Stimulated activated CD8-positive, alpha-beta memory T cell treated with anti-CD3 and anti-CD28 coated beads, Interleukin-7, amount 100 ng/mL, for 4 hours (primary cell): Measurements from ENCODE around the gene SNUPN.
A peak's percentile ranks its signal among the peaks of the same experiment; 100 is the strongest.

ENCODE experiments used
- DNase-seq, 2 donors: peaks; one replicate each; pipeline ENCODE4 v3.0.0-alpha.2; 2020; ENCODE audit warnings: low read depth in 2 of 2

The SNUPN gene

DNA sequence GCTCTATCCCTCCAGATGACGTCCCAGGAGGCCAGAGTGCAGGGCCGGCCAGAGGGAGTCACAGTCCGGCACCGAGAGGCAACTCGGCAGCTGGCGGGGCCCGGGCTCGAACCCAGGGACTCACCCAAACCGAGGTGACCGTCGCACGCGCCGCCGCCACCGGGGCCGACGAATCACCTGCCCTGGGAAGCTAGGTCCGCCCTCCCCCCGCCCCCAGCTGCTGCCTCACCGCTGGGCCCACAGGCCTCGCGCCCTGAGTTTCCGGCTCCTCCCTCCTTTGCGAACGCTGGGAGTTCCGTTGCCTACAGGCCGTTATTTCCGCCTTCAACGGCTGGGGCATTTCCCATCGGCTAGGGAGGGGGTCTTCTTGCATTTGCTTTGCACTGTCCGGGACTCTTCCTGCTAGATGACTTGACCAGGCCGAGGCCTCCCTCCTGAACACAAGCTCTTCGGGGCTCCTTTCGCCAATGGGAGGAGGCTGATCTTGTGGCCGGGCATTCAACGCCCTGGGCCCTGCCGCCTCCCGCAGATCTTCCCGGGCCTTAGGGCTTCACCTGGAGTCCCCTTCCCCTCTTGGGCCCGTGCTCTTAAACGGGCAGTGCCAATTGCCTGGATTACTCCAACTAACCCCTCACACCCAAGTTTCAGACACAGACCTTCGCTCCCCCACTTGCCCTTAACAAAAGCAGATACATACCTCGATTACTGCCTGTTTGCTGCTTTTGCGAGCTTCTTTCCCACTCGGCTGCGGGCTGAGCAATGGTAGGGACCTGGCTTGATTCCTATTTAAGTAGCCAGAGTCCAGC lies at the start of gene SNUPN:
TSS of gene SNUPN (minus strand) at position 184 of the 806 bp plus-strand sequence. CDS start 4,674 bp downstream, outside the sequence.
- peak; percentile 86 to 91 for DNase-seq

DNA sequence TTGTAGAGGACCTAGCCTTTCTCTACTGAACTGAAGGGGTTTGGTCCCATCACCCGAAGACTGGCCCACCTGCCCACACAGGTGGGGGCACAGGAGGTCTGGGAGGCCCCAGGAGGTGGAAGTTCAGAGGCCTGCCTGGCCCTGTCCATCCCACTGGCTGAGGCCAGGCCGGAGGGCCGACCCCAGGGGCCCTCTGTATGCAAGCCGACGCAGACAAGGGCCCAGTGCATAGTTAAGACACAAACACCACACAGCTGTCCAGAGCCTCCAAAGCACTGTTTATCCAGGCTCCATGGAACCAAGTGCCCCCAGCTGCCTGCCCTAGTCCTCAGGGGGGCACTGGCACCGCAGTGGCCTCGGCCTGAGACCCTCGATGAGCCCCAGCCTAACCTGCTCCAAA lies 48.8 kb upstream of the SNUPN start:
- DNase-seq = no peak

DNA sequence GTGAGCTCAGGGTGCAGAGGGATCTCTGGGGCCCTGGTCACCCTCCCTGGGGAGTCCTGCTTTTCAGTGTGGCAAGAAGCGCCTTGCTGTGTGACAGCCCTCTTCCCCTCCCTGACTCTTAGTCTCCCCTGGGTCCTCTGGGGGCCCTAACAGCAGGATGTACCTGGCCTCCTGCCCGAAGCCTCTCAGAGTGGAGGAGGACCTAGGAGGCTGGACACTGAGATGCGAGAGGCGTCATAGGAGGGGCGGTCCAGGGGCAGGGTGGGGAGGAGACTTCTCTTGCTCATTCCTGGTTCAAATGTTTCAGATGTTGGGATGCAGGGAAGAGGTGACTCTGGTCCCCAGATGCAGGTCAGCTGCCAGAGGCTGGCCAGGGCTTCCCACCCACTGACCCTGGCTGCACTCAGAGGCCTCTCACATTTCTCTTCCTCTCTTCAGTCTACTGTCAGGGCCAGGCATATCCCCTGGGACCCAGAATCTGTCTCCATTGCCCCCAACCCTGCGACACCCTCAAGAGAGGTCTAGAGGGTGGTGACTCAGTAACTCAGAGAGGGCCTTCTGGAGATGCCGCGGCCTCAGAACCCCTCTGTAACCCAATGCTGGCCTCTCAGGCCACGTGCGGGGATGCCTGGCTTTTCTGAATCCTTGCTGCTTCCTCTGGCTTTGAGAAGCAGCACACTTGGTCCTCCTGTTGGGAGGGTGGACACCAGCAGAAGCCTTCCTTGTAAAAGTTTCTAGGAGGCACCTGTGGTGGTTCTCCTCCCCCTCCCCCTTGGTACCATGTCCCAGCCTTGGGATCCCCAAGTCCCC lies 48.1 kb upstream of the SNUPN start:
- DNase-seq = no peak

DNA sequence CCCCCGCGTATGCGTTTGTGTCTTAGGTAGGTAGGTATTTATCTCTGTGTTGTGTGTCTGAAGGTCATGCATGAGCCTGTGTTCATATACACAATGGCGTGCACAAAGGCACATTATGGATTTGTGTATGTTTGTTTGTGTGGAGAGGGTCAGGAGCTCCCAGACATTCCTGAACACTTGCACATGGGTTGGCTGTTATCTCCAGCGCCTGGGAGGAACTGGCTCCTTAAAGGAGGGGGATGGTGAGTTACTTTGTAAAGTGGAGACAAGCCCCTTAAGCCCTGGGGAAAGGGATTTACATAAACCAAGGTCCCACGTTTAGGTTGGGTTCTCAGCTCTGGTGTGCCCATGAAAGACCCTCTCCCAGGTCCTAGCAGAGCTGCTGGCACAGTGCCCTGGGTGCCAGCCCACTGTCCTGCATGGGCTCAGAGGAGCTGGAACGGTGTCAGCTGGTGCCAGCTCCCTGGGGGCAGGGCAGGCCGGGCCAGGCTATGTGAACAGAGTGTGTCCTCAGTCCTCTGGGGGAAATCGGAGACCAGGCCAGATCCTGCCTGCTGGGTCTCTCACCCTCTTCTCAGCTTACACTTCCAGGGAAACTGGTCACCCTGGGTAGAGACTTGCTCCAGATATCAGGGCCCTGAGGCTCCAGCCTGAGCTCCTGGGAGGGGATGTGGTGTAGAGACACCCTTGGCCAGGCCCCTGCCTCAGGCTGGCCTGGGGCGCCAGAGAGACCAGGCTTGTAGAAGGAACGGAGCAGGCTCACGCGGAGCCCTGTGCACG lies 47.3 kb upstream of the SNUPN start:
- no peak for DNase-seq

DNA sequence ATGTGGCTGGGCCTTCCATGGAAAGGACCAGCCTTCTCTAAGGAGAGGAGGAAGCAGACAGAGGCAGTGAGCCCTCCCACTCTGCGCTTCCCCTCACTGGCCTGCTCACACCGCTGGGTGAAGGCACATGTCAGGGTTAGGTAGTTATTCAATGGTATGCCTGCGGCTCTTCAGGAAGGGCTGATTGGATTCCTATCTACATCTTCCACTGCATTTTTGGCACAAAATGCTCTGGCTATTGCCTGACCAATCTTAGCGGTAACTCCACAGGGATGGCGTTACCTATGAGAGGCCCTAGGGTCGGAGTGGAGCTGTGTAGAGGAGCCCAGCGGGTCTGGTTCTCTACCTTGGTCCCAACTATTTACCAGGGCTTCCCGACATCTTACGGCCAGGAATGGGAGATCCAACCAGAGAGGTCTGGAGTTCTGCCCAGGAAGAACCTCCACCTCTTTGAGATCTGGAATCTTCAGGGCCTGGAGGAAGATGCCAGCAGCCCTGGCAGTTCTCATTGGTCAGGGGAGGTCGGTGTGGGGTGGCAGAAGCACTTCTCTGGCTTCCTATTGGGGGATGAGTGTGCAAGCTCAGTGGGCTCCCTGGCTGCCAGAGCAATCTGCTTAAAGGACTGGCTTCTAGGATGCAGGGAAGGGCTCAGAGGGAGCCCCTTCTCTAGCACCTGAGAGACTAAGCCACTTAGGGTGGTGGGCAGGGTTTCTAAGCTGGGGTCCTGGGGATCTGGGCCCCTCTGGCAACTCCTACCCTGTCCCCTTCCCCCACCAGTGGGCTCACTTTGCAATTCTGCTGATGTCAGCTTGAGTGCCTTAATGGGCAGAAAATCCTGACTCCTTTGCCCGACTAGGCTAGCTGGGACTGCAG lies 46.4 kb upstream of the SNUPN start:
- DNase-seq = no peak

DNA sequence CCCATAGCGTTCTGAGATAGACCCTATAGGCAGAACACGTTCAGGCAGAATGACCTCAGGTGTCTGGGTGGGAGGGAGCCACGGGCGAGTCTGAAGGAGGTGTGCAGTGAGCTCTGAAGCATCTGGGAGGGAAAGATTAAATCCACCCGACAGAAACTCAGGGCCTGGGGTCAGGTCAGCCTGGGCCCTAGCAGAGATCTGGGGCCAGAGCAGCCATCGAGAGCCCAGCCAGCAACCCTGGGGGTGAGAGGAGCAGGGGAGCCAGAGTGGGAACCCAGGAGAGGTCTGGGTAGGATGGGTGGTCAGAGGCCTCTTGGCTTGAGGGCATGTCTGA lies 44.3 kb upstream of the SNUPN start:
- no peak for DNase-seq

DNA sequence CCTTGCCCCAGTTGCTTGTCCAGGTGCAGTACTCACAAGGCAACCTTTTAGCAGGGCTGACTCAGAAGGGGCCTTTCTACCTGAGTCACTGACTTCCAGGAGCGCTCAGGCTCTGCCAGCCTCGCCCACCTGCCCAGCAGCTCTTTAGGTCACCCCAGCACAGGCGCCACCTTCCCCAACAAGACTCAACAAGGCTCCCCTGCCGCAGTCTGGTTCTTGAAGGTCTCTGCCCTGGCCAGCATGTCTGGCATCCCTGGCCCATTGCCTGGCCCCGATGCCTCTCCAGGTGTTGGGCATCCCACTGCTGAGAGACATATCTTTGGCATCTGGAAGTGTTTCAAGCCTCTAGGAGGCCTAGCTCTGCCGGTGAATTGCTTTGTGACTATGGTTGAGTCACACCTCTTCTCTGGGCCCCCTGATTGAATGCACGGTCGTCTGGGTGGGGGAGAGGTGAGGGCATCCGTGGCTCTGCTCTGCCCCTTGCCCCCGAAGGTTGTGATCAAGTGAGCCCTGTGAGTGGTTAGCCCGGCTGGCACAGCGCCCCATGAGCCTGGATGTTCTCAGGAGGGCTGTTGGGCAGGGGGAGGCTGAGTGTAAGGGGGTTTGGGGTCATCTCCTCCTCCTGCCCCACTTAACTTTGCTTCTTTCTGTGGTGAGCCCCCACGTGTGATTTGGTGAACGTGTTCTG lies 43.8 kb upstream of the SNUPN start:
- DNase-seq = no peak

DNA sequence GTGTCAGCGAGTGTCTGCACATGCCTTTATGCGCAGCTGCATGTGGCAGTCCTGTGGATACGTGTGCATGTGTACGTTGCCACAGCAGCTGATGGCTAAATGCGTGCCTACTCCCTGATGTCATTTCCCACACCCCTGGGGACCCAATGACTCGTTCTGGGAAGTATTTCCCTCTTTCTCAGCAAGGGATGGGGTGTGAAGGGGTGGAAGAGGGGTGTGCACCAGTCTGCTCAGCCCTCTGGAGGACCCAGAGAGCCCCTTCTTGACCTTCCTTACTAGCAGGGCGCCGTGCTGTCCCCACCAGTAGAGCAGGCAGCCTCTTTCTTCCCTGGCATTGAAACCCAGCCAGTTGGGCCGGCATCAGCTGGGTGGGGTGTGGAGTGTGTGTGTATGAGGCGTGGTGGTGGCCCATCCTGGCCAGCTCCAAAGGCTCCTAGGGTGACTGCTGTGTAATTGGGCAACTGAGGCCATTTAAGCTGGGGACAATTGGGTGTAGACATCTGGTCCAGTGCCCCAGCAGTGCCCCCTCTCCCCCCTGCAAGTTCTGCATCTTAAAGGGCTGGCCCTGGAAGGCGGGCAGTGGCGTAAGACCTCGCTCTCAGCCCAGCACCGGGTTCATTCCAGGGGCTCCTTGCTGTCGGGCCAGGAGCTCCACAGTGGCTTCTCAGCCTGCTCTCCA lies 41.4 kb upstream of the SNUPN start:
- DNase-seq = no peak

DNA sequence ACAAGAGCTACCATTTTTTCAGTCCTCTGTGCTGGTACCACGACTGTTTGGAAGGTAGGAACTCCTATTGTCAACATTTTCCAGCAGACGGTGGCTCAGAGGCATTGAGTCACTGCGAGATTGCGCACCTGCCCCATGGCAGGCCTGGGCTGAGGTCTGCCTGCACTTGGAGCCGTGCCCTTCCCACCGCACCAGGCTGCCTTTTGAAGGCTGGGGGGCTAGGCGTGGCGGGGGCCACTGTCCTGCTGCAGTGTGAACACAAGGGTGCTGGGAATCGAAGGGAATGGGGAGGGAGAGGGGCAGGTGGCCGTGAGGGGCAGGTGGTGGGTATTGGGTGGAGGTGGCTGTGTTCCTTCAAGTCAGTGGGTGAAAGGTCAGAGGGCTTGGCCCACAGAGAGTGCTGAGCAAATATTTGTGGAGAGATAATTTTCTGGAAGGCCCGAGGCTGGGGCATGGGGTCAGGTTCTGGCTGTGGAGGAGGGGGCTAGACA lies 38.5 kb upstream of the SNUPN start:
- DNase-seq = no peak

DNA sequence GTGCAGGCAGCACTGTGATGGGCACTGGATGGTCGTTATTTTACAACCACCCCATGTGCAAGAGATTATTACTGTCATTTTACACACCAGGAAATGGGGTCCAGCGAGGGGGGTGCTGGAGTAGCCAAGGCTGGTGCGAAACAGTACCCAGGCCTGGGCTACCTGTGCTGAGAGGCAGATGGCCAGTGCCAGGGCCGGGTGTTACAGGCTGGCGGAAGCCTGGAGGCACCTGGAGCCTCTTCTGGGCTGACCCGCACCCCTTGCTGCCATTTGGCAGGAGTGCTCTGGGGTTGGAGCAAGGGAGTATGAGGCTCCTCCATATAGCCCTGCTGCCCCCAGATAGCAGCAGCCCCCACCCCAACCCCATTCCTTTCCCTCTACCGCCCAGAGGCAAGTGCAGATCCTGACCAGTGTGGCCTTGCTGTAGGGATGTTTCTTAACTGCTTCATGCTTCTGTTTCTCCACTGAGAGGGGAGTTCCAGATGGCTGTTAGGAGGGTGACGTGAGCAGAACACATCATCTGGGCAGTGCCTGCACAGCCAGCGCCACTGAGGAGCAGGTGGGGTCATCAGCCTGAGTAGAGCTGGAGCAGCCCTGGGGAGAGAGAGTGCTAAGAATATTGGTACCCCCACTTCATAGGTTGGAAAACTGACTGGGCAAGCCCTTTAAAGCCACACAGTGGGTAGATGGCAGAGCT lies 37.4 kb upstream of the SNUPN start:
- no peak for DNase-seq

DNA sequence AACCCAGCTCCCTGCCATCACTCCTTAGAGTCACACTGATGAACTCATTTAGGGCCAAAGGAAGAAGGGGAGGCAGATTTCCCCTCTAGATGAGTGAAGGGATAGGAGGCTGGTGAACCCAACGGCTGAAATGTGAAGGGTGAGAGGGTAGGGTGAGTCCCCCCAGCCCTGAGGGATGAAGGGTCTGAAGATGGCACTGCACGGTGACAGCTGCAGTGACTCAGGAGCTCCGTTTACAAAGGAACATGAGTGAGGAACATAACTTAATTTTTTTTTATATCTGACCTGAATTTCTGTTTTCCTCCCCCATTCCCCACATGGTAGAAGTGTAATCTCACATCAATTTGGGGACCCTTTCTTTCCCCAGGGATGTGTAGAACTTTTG lies 36.2 kb upstream of the SNUPN start:
- no peak for DNase-seq

DNA sequence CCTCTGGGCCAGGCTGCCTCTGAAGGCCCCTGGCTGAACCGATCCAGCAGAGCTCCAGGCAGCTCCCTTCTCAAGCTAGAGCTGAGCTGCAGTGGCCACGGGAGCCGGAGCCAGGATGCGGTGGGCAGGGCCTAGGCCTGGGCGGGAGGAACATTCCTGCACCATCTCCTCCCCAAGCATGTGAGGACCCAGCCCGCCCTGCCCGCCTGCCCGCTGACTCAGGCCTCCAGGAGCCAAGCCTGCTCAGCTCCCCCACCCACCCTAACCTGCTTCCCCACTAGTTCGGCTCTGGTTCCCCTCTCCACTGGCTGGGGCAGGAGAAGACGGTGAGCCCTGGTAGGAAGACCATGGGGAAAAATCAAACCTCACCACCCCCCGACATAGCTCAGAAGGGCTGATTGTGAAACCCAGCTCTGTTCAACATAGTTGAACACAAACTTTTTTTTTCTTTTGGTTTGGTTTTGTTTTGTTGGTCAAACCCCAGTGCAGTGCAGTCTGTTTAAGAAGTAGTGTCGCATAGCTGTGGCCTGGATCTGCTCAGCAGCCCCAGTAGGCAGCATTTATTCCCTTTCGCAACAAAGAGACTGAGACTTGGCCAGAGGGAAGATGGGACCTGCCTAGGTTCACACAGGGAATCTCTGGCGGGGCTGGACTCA lies 35.7 kb upstream of the SNUPN start:
- no peak for DNase-seq

DNA sequence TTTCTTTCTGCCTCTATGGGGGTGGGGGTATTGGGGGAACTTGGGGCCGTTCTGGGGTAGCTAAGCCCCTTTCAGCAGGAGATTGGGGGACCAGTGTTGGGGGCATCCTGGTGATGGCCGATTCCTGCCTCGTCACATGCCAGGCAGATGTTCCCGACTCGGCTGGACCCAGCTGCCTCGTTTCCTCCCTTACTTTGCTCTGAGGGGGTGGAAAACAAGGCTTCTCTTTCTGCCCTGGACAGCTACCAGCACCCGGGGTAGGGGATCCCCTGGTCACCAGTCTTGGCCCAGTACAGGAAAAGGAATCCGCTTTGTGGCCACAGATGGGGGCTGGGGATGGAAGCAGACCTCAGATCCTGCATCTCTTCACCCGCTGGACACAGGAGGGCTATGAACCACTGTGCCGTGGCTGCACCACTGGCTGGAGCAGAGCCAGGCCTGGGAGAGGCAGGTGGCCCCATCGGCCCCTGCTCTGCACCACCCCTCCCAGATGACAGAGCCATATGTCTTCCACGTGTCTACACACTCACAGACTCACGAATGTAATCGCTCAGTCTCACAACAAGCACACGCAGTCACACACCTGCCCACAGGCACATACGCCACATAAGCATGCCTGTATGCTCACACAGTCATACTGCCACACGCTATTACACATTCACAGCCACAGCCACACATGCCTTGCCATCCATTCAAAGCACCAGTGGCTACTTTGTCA lies 34.6 kb upstream of the SNUPN start:
- DNase-seq = no peak

DNA sequence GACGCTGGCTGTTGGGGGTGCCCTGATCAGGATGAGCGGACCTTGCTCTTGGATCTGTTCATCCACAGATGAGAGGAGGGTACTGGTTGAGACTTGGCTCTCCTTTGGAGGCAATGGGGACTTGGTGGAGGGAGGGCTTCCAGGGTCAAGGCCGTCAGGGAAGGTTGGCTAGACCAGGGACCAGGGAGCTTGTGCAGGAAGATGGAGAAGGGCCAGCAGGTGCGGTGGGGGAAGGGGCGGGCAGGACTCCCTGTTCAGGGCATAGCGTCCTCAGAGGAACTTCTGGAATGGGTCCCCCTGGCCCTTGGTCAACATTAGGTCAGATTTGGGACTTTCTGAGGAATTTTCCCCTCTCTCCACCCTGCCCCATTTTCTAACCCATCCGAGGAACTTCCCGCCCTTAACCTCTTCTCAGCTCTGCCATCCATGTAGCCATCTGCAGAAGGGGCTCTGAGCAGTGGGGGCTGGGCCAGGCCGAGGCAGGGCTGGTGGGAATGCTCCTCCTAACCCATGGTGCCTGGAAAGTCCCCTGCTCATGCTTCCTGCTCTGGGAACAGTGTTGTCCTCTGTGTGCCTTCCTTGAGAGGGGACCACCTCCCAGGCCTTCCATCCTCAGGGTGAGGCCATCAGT lies 33.7 kb upstream of the SNUPN start:
- DNase-seq = no peak

DNA sequence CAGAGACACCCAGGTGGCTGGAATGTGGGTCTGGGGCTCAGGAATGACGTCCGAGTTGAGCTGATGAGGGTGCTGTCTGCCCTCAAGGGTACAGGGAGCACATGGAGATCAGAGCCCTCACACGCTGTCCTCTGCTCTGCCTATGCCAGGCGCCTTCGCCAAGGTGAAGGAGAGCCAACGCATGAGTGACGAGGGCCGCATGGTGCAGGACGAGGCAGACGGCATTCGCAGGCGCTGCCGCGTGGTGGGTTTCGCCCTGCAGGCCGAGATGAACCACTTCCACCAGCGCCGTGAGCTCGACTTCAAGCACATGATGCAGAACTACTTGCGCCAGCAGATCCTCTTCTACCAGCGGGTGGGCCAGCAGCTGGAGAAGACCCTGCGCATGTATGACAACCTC lies 31.3 kb upstream of the SNUPN start:
- DNase-seq = no peak

DNA sequence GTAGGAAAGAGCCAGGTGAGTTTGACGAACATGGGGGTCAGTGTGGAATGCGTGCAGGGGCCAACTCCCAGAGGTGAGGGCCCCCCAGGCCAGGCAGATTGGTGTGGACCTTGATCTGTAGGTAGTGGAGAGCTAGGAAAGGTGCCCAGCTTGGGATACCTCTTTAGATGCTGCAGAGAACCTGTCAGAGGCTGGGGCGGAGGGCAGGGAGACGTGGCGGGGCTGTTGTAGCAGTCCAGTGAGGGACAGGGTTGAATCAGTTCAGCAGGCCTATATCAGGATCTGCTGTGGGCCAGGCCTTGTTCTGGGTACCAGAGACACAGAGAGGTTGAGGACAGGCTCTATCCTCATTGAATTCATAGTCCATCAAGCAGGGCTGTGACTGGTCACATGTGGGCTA lies 30.8 kb upstream of the SNUPN start:
- DNase-seq = no peak

DNA sequence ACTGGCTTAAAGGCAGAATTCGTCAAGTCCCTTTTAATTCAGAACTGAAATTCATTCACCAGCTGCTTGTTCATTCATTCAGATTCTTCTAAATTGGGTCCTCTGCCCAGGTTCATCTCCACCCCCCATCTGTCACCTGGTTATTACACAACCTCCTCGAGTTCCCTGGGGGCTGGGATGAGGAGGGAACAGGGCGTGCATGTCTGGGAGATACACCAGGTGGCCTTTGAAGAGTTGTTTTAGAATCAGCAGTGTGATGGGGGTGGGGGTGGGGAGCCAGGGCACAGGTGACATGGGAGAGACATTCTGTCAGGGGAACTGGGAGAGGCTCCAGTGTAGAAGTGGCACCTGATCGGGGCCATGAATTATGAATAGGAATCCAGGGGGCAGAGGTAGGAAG lies 30.4 kb upstream of the SNUPN start:
- DNase-seq = no peak
